ENCODE measurements around the gene ZC2HC1B.
A peak's percentile ranks its signal among the peaks of the same experiment; 100 is the strongest.

ZC2HC1B gene

DNA sequence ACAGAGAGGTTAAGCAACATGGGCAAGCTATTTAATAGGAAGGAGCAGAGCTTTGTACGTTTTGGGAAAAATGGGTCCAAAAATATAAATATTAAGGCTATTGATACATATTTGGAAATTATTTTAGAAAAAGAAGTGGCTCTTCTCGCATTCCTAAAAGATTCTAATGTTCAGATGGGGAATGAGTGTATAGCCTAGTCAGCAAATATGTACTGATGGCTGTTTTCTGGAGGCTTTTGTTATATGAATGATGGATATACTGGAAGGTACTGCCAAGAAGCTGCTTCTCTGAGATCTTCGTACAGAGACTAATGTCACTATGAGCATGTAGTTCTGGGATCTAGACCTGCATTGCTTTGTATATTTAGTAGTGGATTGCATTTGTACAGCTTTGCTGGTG is 72.1 kb downstream of the ZC2HC1B start:
- DNase-seq: no peak

DNA sequence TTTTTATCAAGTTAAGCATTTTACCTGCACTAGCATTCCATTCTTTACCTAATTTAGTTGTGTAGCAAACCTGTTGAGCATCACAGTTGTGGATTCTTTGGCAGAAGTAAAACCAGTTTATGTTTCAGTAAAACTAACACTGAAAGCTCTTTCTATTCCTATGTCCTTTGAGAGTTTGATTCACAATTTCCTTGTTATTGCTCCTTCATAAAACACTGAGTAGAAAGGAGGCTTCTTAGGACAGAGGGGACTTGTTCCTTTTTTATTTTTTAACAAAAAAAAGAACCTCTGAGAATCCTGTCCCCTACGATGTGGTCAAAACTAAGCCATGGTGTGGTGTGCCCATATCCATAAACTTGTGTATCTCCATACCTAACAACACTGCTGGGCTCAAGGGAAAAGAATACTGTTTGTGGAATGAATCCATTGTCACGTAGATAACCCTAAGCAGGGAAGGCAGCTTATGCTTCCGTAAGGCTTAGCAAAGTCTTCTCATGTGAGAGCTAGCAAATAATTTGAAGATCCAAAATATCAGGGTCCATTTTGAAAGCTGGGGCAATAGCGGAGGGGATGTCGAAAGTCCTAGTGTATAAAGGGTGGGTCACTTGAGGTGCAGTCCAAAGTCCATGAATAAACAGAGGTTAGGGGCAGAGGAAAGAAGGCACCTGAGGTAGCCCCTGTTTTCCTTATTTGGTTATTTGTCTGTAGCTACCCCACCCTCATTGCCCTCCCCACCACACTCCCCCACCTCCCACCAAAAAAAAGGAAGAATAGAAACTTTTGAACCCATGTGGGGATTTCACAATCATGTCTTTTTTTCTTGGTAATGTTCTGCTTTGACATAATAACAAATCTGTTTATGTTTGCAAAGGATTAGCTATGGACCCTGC is 72.7 kb downstream of the ZC2HC1B start:
- no peak for DNase-seq

DNA sequence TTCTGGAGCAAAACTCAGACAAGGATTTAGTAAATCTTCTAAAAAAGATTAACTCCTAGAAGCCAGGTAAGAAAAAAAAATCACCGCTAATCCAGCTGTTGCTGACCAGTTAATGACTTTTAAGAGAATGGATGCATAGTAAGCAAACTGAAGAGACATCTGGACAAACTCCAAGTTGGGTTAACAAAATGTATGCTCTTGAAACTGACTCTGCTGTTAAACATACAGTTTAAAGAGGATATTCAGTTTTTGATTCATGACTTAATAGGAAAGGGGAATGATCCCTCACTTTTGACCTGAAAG is 73.3 kb downstream of the ZC2HC1B start:
- no peak for DNase-seq

DNA sequence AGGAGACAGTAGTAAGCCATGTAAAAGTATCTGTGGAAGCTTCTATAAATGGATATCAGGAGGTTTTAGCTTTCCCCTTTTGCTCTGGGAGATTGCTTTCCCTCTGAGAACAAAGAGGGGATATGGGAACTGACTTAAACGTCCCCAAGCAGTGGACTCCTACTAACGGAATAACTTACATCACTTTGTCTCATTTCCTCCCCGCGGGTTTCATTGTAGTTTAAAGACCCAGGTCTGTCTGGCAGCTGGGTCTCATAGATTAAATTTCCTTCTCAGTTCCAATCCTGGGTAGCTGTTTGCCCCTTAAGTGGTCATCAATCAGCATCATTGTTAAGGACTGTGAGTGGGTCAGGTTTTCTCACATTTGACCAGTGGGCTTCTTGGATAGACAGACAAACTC is 75.1 kb downstream of the ZC2HC1B start:
- DNase-seq: no peak

DNA sequence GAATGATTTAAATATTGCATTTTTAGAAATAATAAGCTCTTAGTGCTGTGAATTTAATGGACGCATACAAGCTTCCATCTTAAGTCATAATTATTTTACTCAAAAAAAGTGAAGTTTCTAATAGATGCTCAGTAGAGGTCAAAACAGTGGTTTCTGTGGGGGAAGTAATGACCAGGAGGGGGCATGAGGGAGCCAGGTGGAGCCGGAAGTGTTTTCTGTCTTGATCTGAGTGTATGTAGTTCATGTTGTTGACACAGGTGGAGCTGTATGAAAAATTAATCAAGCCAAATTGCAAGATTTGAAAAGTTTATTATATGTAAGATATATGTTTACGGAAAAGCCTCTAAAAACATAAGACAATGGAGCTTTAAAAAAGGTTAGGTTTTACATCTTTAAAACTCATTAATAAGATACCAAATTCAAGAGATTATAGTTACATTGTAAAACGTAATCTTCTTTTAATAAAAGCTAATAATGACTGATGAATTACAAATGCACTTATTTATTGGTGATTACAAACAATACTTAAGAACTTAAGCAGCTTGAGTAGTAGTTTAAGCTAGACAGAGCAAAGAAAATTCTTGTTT is 75.8 kb downstream of the ZC2HC1B start:
- DNase-seq: peak; percentile 36

DNA sequence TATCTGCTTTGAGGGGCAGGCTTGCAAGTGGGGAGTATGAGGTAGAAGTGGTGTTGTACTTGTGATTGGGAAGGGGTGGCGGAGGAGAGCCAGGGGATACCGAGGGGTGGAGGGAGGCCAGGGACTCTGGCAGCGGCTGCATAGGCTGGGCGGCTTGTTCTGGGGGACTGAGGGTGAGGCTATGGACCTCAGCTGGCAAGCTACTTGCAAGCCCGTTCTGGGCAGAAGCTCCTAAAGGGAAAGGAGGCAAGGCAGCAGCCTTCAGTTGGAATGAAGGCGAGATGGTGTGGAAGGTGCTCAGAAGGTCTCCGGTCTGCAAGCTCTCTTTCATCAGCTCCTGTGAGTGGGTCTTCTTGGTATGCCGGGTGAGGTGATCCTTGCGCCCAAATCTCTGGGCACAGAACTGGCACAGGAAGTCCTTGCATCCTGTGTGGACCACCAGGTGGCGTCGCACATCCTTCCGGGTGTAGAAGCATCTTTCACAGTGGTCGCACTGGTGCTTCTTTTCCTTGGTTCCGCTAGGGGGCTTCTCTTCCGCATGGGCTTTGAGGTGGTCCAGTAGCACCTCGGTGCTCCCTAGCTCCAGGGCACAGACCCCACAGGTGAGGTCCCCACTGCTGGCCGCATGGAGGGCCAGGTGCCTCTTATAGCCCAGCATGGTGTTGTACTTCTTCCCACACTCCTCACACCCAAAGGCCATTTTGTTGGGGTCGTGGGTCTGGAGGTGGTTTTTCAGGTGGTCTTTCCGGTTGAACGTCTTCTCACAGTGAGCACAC is 77.8 kb downstream of the ZC2HC1B start:
- DNase-seq: peak; percentile 51

DNA sequence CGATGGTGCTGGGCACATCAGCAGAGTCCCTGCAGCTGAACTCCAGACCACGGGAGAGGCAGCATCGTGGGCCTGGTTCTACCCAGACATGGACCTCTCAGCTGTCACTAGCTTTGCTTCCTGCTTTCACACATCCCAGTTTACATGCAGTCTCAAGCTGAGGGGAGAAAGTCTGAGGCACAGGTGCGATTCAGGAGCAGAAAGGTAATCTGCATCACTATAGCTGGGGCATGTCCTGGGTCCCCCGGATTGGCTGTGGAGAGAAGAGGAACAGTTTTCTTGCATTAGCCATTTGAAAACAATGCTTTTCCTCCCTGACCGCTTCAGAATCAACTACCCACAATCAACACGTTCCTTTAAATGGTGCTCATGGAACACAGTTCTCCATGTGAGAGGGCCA is 83.9 kb downstream of the ZC2HC1B start:
- no peak for DNase-seq

DNA sequence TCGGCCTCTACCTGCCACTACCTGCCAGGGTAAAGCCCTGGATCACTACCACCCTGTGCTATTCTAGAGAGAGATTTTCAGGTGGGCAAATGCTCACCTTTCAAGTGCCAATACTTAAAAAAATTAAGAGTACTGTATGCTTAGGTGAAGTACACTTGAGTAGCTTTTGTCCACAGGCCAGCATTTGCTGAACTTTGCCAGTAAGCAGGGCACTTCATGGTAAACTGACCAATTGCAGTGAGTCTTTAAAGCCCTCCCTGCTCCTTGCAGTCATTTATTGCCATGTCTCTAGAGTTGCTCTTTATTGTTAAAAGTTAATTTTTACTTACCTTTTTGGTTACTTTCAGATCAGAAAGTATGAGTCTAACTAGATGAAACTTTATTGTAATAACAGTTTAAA is 85.3 kb downstream of the ZC2HC1B start:
- DNase-seq: no peak

DNA sequence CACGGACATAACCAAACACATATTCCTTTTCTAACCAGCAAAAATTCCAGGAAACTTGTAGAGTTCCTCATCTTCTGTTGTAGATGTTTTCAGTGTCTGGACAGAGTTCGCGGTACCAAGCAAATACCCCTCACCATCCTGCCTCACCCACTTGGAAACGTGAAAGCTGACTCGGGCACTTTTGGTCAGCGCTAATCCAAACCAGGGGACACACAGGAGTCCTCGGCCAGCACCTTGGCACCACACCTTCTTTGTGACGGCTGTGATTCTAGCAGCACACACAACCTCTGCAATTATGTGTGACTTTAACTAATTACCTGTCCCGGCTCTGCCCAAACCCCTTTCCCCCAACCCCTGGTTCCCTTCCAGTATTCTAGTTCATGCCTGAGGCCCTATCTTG is 85.7 kb downstream of the ZC2HC1B start:
- no peak for DNase-seq

DNA sequence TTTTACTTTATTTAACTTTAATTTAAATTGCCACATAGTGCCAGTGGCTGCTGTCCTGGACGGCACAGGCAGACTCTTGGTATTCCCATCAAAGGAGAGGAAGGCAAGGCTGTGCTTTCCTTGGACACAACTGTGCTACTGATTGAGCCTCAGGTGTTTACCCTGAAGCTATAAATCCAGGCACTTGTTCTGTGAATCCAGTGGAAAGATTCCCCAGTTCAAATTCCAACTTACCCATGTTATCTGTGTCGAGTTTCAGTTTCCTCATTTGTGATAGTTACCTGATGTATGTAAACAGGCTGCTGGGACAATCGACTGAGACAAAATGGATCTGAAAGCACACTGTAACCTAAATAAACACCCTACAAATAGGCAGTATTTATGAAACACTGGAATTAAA is 86.6 kb downstream of the ZC2HC1B start:
- no peak for DNase-seq

DNA sequence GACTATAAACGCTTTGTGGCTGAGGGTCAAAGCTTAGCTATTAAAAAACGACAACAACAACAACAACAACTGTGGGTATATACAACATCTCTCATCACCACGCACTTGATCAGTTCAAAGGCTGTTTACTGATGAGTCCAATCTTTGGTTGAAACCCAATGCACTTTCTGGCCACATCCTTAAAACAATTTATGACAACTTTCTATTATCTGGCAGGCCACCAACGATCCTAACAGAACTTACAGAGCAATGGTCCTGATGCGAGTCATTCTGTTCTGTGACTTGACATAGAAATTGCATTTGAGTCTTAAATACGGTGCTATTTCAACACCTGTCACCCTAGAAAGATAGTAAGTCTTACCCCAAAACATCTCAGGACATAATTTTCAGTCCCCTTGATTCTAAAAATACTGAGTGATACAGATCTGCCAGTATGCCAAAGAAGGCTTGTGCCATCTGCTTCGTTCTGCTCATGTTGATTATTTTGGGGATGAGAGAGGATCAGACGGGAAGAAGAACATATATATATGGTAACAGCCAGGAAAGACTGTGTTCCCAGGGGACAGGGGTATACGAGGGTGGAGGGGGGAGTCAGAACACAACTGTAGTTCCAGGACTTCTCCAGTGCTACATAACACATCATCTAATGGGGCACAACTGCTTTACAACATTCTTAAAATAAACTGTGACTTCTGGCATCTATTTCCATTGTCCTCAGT is 87.9 kb downstream of the ZC2HC1B start:
- DNase-seq: no peak

DNA sequence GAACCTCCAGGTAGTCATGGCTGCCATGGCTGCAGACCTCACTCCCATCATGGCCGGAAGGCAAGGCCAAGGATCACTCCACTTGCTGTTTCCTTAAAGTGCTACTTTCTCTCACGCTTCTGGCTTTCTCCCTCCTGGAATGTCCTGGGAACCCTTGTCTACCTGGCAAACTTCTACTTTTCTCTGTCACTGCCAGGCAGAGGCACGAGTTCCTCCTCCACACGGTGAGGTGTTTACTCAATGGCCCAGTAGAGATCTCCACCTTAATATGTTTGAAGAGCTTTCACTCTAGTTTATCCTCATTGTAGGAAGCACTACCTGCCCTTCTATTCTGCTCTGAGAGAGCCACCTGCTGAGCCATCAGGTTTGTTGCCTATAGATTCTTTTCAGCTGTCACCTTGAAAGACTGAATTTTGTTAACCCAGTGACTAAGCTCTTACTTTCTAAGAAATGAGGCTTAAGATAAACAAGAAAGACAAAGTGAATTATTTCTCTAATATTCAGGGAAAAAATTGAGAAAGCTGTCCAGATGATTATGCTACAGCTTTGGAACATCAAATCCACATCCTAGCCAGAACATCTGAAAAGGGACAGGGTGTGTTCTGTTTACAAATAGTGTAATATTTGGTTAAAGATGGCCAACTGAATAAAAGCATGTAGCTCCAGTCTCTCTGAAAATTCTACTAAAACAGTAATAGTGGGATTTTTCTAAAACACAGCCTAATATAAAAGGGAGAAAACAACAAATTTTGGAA is 88.8 kb downstream of the ZC2HC1B start:
- DNase-seq: no peak

DNA sequence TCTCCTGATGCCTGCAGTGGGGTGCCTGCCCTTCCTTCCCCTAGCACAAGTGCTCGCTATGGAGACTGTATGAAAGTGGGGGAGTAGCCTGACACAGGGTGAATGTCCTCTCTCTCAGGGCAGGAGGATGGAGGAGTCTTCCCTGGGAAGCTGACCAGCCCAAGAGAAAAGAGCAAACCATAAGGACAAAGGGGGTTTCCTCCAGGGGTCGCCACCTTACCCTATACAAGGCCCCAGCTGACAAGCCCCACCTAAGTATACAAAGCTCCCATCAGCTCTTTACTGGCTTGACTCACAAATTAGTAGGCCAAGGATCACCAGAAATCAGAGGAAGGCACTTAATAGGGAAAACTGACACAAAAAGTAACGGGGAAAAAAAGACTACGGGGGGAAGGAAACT is 89.6 kb downstream of the ZC2HC1B start:
- DNase-seq: no peak

DNA sequence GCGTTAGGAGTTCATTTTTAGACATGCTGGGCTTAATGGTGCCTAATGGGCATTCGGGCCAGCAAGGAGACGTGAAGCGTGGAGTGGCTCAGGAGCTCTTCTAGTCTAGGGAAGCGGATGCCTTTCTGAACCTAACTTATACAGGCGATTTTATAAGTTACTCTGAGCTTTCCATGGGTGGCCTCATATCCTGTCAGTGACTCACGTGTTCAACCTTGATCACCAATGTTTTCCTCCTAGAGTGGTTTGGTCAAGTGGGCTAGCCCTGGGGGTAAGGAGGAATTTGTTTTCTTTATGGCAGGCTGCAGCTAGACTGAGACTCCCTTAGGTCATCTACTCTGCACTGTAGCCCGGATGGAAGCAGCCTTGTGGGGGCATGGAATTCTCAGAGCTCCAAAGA is 91.7 kb downstream of the ZC2HC1B start:
- DNase-seq: peak; percentile 29

DNA sequence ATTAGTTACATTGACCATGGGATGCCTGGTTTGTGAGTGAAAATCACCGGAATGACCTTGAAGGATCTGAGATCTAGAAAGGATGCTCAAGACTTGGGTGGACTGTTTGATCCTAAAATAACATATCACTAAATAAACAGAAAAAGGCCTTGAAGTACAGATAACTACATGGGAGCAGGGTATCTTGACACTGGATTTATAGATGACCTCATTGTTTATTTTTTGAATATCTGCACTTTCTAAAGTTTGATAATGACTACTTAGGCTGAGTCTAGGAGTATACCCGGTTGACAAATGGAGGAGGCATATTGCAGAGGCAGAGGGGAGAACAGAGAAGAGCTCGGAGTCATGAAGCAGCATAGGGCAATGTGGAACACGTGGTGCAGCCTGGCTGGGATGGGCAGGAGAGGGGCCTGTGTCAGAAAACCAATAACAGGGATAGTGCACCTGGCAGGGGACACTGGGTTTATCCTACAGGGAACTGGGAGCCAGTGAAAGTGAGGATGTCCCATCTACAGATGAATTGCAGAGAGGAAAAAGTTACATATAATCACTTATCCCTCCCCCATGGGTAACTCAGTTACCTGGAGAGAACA is 93.5 kb downstream of the ZC2HC1B start:
- no peak for DNase-seq

DNA sequence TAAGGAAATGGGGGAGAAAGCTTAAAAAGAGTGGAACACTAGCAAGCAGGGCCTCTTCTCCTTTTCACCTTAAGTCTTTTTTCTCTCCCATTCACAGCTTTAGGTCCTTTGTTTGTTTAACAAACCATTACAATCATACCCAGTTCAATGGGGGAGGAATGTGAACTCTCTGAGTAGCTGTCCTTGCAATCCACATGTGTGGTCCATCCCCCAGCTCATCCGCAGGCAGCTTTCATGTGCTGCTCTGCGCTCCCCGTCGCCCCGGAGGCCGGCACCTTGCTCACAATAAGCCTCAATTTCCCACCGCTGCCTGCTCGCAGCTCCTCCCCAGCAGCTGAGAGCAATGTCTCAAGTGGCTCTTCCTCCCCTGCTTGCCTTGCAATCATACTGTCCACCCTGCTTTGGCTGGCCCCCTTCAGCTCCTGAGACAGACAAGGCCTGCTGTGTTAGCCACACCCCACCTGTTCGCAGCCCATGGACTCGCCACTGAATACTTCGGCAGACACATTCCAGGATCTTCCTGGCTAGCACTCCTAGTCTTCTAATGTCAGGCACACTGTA is 94.6 kb downstream of the ZC2HC1B start:
- DNase-seq: peak; percentile 11

DNA sequence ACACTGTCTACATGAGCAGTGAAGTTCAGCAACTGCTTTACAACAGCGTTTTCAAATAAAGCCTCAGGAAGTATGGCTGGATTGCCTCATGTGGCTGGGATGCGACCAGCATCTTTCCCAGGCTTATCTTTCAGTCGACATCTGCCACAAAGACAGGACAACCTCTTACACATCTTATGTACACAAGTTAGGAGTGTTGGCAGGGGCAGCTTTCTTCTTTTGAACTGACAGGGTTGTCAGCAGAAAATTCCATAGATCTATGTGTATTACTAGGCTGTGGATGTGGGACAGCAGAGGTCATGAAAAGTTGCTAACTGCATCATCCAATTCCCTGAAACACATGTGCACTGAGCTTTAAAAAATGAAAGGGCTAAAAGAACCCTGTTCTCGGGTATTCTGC is 95.7 kb downstream of the ZC2HC1B start:
- DNase-seq: no peak

DNA sequence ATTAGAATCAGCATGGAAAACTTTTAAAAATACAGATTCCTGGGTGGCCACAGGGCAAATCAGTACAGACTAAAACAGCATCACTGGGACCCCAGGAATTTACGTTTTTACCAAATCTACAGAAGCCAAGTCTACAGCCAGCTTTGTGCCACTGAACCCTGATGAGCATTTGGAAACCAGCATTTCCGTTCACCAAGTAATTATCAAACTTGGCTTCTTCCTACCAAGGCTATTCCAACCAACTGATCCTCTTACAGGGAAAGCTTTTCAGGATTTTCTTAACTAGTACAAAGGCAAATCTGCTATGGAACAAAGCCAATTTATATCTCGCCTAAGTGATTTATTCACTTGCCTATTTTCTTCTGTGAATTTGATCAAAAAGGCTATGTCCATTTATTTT is 96.8 kb downstream of the ZC2HC1B start:
- no peak for DNase-seq

DNA sequence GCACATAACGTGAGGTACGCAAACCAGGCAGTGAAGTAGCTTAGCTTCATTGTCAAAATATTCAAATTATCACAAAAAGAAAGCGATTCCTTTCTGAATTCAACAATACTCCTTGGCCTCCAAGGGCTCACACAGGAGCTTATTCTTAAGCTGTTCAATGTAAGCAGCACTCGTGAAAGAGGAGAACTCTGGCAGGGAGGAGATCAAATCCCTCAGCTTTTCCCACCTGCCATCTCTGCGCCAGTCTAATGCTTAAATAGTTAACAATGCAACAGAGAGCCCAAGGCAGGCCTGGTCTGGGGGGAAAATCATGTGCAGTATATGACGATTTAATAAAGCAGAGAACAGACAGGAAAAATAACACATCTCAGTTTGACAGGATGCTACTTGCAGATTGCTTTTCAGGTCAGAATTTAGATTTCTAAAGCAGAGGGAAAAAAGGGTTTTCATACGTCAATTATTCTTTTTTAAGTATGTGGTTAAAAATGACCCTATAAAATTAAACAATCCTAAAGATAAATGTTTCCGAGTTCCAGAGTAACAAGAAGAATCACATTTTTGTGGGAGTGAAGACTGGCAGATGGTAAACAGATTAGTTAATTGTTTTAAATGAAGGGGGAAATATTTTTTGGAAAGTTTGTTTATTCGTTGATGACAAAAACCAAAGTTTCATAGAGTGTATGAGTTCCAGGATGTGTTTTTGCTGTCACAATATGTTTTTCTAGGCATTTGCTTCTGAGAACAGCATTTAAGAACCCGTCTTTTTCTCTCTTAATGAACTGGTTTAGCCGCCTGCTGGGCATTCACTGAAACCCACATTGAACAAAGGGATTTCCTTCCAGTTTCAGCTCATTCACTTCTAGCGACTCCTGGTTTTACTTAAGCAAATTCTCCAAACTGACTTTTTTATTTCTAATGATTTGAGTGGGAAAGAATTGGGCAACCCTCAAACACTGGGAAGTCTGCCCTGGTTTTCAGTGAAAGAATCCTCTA is 97.9 kb downstream of the ZC2HC1B start:
- DNase-seq: peak; percentile 63
